Activated effector memory CD4-positive, alpha-beta T cell treated with anti-CD3 and anti-CD28 coated beads, Interleukin-2, amount 50 U/mL, for 16 hours (primary cell): ENCODE measurements around the gene INHBC.

Source experiments
- DNase-seq: peaks from one replicate; pipeline ENCODE4 v3.0.0-alpha.2; 2020

The INHBC gene

DNA sequence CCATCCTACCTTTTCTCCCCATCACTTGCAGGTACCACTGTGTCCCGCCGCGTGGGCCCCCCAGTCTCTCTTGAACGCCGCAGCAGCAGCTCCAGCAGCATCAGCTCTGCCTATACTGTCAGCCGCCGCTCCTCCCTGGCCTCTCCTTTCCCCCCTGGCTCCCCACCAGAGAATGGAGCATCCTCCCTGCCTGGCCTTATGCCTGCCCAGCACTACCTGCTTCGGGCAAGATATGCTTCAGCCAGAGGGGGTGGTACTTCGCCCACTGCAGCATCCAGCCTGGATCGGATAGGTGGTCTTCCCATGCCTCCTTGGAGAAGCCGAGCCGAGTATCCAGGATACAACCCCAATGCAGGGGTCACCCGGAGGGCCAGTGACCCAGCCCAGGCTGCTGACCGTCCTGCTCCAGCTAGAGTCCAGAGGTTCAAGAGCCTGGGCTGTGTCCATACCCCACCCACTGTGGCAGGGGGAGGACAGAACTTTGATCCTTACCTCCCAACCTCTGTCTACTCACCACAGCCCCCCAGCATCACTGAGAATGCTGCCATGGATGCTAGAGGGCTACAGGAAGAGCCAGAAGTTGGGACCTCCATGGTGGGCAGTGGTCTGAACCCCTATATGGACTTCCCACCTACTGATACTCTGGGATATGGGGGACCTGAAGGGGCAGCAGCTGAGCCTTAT, 35.8 kb downstream of the INHBC start:
- no peak for DNase-seq

- DNase-seq = no peak
Measured at GRCh38 chr12:57470970-57471656, 36.5 kb downstream of the INHBC start.

- no peak for DNase-seq
Measured at GRCh38 chr12:57471661-57472060, 37.1 kb downstream of the INHBC start.

- DNase-seq = no peak
Measured at GRCh38 chr12:57472391-57472790, 37.8 kb downstream of the INHBC start.

GRCh38 chr12:57473392-57473791, 38.8 kb downstream of the INHBC start:
- DNase-seq = no peak

DNA sequence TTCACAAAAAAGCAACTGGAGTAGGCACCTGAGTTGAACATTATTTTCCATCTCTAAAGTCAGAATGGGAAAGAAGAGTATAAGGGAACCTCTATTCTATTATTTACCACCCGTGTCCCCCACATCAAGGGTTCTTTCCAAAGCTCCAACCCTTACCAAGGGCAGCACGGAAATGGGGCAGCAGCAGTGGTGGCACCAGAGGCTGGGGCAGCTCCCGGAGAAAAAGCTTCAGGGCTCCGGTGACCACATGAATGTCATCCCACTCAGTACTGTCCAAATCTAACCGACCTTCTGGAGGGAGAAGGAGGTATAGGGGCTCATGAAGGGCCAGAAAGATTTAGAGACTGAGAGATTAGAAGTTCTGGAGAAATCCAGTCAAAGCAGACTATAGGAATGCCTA, 39.3 kb downstream of the INHBC start:
- no peak for DNase-seq

DNA sequence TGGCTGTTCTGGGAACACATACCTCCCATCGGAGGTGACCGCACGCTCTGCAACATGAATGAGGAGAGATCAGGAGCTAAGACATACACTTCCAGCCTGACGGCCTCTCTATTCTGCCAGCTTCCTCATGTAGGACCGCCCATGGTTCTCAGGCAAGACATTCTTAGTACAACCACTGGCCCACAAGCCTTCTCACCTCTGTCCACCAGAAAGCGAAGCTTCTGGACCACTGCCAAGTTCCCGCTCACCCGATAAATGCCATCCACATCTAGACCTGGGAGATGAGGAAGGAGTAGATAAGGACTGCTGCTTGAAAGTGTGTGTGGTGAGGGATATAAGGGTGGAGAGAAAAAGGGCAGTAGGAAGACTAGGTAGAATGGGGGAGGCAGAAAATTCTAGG, 39.8 kb downstream of the INHBC start:
- no peak for DNase-seq

- DNase-seq = no peak
Measured at GRCh38 chr12:57474862-57475261, 40.3 kb downstream of the INHBC start.

DNA sequence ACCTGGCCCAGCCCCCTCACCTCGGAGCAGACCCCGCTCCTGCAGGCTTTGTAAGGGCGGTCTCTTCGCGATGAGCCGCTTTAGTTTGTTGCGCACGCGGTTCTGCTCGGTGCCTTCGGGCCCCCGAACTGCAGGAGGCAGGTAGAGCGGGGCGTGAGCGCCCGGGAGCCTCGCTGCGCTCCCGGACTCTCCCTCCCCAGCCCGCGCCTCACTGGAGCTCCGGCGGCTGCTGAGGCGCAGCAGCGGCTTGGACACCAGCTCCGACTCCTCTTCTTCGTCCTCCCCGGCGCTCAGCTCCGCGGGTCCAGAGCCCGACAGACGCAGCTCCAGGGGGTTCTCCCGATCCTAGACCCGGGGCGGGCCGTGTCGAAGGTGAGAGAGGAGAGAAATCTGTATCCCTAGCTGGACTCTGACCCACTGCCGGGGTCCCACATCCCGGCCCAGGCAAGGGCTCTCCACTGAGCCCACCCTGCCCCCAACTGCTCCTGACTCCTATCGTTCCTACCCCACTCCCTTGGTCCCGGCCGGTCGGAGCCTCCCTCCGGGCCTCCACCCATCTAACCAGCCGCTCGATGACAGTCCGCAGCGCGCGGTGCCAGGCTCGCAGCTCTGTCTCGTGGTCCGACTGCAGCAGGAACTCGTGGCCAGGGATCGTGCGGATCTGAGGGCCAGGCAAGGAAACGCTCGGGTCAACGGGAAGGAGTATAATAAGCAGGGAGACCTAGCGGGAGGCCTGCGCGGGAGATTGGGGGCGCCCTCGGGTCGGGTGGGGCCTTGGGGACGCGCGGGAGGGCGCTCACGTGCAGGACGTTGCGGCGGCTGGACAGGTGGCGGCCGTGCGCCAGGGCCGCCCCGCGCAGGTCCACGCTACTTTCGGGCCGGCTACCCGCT, 40.9 kb downstream of the INHBC start:
- no peak for DNase-seq

- peak; percentile 87 for DNase-seq
Measured at GRCh38 chr12:57476162-57476992, 41.8 kb downstream of the INHBC start.

DNA sequence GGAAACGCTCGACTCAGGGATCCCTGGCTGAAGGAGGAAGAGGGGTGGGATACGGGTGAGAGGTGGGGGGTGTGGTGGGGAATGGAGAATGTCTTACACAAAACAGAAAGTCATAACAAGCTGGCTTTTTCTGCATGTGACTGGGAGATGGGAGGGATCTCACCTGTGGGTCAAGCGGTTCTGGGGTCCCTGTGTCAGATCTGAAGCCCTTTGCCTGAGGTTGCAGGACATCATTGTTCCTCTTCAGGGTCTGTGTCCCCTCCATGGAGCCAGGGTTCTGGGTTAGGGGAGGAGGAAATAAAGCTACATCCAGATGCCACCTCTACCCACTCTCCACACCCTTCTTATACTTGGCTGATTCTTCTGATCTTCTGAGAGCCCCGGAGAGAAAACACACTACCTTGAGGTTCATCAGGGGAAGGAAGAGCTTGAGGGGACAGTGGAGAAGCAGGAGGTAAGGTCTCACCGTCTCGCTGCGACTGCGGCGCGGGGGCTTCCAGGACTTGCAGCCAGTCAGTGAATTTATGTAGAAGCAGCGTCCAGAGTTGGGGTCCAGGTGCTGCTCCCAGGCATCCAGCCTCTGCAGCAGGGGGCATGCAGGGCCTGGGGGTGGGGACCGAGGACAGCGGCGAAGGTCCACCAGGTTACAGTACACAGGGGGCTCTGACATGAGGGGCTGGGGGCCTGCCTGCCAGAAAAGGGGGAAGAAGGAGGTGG, 42.6 kb downstream of the INHBC start:
- DNase-seq = no peak

GRCh38 chr12:57477710-57478681, 43.4 kb downstream of the INHBC start:
- peak; percentile 84 for DNase-seq

- no peak for DNase-seq
Measured at GRCh38 chr12:57479043-57479375, 44.4 kb downstream of the INHBC start.

DNA sequence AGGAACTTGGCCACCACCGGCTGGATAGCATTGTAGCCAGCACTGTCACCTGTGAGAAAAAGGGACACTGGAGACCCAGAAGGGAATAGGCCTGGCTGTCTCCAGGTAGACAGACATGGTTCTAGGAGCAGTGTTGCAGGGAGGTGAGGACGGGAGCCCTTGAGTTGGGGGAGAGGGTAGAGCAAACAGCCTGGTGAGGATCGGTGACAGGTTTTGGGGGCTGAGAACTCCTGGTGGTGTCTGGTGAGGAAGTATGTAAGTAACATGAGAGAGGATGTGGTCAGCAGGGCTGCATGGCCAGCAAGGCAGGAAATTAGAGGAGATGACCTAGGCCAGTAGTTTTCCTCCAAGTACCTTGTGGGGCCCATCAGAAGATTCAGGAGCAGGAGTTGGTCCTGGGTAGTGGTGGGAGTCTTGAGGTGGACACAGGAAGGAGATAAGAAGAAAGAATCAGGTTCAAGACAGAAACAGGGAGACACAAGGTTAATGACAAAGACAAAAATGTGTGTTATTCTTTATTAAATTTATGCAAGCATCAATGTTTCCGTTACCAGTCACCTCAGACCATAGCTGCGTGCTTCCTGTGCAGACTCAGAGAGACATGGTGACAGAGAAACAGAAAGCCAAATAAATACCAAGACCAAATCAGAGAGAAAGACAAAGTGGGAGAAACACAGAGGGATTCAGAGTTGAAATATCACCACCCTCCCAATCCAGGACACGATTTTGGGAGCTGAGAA, 45.0 kb downstream of the INHBC start, which contains the start of gene ARHGAP9:
ARHGAP9 (minus strand) TSS at position 491 of the 740 bp plus-strand sequence; CDS start at position 31, 460 bp downstream.
- DNase-seq = peak; percentile 84

DNA sequence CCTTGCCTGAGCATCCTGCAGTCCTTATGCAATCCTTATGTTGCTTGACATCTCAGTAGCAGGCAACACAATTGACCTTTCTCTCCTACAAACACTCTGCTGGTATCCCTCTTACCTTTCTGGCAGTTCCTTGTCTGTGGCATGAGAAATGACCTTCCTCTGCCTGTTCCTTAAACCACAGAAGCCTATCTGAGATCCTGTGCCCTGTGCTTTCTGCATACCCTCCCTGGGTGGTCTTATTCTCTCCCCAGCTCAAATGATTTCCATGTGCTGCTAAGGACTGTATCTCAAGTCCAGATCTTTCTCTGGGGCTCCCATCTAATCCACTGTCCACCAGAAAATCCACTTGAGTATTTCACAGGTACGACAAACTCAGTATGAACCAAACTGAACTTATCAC, 47.1 kb downstream of the INHBC start:
- no peak for DNase-seq

GRCh38 chr12:57483466-57483865, 48.9 kb downstream of the INHBC start:
- no peak for DNase-seq

- DNase-seq = no peak
Measured at GRCh38 chr12:57485695-57486094, 51.1 kb downstream of the INHBC start.

DNA sequence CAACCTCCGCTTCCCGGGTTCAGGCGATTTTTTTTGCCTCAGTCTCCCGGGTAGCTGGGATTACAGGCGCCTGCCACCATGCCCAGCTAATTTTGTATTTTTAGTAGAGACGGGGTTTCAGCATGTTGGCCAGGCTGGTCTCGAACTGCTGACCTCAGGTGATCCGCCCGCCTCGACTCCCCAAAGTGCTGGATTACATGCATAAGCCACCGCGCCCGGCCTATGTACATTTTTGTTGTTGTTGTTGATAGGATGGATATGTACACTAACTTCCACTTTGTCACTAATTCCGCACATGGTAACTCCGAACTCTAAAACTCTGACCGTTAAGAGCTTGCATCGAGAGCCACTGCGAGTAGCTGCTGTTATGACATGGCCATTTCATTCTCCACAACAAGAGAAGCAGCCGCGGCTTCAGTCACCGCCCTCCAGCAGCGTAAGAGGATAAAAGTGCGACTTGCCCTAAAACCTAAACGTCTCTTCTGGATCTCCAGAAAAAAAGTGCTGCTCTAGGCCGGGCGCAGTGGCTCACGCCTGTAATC, 52.5 kb downstream of the INHBC start:
- DNase-seq = no peak

DNA sequence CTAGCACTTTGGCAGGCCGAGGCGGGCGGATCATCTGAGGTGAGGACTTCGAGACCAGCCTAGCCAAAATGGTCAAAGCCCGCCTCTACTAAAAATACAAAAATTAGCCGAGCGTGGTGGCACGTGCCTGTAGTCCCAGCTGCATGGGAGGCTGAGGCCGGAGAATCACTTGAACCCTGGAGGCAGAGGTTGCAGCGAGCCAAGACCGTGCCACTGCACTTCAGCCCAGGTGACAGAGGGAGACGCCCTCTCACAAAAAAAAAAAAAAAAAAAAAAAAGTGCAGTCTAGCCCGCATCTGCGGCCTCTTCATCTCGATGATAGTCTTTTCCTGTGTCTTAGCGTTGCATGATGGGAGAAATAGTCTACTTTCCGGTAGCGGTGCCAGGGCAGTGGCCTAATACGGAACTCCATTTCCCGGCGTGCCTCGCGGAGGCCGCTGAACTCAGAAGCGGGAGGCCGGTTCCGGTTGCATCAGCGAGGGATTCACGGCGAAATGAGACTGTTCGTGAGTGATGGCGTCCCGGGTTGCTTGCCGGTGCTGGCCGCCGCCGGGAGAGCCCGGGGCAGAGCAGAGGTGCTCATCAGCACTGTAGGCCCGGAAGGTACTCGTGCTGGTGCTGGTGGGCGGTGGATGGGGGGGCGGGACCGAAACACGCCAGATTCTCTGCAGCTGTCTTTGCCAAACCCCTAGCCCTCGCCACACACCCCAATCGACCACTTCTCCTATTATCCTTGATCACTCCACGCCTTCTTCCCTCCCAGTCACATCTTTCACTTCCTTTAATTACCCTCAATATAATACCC, 53.2 kb downstream of the INHBC start, which contains the start of gene MARS1:
MARS1 (plus strand) TSS at position 472 of the 805 bp plus-strand sequence; CDS start at position 495, 23 bp downstream.
- DNase-seq = peak; percentile 98
